ENCODE measurements around the gene CEBPG.

Gene CEBPG

GRCh38 chr19:33373453-33374235, at the start of gene CEBPG:
CEBPG (plus strand) TSS chr19:33373709; CDS start chr19:33379240, 5,531 bp downstream.
- peak; percentile 86 for DNase-seq

GRCh38 chr19:33324628-33325027, 48.9 kb upstream of the CEBPG start:
- DNase-seq: no peak

DNA sequence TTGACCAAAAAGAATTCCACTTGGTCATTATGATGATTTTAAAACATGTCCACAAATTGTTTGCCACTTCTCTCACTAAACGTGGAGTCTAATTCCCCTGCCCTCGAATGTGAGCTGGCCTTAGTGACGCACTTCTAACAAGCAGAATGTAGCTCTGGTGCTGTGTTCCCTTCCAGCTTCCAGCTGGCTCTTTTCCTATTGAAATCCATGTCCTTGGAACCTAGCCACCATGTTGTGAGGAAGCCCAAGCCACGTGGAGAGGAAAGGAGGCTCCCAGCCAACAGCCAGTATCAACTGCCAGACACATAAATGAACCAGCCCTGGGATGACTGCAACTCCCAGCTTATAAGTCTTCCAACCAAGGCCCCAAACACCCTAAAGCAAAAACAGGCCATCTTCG, 47.6 kb upstream of the CEBPG start:
- DNase-seq: no peak

GRCh38 chr19:33329060-33329459, 44.4 kb upstream of the CEBPG start:
- no peak for DNase-seq

DNA sequence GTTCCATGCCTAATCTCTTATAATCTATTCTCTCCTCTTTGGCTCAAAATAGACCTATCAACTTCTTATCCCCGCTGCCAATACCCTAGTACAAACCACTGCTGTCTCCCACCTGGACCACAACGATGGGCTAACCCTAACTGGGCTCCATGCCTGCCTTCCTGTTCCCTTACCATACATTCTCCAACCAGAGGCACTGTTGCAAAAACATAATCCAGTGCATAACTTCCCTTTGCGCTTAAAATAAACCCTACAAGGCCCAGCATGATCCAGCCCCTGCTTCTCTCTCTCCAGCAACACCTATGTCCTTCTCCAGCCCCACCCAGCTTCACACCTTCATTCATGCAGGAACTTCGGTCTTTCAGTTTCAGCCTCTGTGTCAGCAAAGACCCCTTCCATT, 43.8 kb upstream of the CEBPG start:
- no peak for DNase-seq

DNA sequence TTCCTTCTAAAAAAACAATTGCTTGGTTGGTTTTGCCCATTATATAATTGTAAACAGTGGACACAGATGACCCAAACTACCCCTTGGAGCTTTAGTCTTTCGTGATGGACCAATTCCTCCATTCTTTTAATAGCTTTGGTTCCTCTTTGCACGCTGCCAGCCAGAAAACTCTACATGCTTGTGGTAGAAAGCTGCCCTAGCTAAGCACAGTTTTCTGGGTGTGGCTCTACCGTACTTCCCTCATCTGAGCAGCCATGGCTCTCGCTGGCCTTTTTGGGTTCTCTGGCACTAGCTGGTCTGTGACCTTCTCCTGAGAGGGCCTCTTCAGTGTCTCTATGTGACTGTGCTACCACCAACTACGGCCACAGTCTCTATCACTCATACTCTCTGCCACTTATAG, 41.3 kb upstream of the CEBPG start:
- DNase-seq: no peak

DNA sequence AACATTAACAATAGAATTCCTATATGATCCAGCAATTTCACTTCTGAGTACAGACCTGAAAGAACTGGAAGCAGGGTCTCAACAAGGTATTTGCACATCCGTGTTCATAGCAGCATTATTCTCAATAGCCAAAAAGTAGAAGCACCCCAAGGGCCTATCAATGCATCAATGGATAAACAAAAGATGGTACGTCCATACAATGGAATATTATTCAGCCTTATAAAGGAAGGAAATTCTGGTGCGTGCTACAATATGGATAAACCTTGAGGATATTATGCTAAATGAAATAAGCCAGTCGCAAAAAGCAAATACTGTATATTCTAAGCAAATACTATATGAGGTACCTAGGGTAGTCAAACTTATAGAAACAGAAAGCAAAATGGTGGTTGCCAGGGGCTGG, 40.4 kb upstream of the CEBPG start:
- DNase-seq: no peak

DNA sequence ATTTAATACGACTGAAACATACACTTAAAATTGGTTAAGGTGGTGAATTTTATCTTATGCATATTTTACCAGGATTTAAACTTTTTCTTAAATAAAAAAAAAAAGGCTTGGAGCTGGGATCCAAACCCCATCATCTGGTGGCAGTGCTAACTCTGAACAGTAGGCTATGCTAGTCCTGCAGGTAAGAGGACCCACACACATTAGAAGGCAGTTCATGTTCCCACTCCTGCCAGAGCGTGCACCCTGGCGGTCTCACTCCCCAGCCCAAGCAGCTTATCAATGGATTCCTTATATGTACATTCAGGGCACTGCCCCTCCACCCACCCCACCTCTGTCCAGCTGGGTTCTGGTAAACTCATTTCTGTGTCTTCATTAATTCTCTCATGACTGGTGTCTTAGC, 39.9 kb upstream of the CEBPG start:
- no peak for DNase-seq

DNA sequence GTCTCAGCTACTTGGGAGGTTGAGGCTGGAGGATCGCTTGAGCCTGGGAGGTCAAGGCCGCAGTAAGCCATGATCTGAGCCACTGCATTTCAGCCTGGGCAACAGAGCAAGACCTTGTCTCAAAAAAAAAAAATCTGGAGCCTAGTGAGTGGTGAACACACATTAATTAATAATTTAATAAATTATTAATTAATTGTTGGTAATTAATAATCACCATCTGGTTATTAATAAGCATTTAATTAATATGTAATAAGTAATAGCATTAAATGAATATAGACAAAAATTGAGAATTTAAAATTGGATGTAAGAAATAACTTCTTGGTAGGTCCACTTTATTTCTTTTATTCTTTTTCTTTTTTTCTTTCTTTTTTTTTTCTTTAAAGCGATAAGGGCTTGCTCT, 39.2 kb upstream of the CEBPG start:
- no peak for DNase-seq

GRCh38 chr19:33335446-33335845, 38.1 kb upstream of the CEBPG start:
- DNase-seq: no peak

DNA sequence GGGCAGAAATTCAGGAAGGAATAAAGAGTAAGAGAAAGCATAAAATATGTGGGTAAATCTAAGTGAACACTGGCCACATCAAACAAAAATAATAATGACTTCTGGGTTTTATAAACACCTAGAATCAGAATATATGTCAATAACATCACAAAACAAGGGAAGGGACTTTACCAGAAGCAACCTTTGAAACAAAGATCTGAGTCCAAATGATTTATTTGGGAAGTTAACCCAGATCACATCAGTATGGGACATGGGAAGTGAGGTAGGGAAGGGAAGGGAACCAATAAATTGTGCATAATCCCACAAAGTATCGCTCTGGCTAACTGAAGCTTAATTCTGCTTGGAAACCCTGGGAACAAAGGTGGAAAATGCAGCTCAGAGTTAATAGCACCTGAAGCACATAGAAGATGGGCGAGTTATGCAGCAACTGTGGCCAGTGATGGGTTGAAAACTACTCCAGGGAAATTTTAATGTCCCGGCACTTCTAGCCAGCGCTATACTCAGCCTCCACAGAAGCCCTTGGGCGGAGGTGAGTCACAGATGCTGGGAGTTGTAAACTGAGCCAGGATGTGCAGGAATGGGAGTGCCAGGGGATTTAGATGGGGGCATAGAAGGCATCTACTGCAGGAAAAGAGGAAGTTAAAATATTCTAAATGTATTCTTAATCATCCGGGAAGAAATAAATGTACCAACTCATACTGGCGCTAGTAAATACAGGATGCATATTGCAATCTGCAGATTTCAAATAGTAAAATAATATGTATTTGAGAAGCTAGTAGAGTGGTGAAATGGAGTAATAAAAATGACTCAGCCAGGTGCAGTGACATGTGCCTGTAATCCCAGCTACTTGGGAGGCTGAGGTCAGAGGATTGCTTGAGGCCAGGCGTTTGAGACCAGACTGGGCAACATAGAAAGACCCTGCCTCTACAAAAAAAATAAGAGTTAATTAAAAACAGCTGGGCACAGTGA, 34.2 kb upstream of the CEBPG start:
- DNase-seq: no peak

DNA sequence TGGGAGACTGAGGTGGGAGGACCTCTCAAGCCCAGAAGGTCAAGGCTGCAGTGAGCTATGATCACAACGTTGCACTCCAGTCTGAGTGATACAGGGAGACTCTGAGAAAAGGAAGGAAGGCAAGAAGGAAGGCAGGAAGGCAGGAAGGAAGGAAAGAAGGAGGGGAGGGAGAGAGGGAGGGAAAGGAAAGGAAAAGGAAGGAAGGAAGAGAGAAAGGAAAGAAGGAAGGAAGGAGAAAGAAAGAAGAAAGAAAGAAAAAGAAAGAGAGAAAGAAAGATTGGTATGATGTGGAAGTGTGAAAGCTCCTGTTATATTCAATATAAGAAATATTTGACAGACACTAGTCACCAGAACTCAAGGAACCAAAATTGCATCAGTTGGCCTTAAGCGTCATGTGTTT, 32.5 kb upstream of the CEBPG start:
- no peak for DNase-seq

GRCh38 chr19:33343301-33343700, 30.2 kb upstream of the CEBPG start:
- DNase-seq: no peak

DNA sequence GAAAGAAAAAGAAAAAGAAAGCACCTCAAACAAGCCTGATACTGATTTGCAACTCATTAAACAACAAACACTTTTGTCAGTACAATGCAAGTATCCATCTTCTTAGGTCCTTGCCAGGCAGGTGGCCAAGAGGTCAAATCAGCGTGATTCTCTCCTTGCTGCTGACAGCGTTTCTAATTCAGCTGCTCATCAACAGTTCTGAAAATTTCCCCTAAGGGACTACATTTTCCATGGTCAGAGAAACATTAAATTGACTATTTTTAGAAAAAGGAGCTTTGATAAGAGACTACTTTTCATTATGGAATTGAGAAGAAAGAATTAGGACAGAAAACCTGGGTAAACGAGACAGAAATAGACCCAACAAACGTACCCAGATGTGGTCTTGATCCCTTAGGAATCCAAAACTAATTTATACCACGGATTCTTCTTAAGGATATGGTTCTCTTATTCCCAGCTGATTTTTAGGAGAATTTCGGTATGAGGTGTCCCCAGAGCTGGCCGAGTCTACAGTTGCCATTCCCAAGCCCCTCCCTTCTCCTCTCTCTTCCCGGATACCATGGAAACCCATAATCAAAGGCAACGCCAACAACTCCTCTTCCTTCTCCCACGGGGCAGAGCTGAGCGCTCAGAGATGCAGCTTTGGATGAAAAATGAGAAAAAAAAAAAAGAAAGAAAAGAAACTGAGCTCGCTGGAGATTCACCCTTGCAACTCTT, 29.5 kb upstream of the CEBPG start:
- no peak for DNase-seq

DNA sequence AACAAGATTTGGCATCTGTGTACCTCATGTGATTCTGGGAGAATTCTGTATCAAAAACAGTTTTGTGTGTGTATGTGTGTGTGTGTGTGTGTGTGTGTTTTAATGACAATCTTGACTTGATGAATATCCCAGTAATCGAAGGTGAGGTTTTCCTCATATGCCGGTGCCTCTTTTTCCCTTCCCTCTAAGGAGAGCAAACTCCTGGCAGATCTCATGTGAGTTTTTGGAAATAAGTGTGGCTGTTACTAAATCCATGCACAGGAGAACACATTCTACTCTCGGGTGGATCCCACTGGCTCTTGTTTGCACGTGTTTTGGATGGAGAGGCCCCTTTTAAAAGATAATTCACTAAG, 29.0 kb upstream of the CEBPG start:
- DNase-seq: no peak

DNA sequence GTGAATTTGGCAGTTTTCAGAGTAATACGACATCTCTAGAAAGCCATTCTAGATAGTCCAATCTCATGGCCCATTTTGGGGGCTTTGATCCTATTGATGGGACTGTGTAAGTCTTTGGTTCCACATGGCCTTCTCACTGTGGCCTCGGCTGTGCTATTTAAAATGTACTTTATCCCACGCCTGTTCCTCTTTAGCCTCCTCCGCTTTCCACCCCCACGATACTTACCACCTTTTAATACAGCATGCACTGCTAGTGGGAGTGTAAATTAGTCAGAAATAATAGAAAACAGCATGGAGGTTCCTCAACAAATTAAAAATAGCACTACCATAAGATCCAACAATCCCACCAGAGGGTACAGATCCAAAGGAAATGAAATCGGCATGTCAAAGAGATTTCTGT, 28.3 kb upstream of the CEBPG start:
- DNase-seq: no peak

DNA sequence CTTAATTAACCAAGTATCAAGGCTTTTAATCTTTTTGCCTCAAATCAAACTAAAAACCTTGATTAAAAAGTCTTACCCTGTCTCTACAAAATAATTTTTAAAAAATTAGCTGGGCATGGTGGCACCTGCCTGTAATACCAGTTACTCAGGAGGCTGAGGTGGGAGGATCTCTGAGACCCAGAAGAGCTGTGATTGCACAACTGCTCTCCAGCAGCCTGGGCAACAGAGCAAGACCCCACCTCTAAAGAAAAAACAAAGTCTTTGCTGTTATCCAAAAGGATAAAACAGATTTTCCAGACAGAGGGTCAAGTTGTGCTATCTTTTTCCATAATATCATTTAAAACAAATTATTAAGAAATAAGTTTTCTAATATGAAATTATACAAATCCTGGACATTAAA, 26.8 kb upstream of the CEBPG start:
- no peak for DNase-seq

DNA sequence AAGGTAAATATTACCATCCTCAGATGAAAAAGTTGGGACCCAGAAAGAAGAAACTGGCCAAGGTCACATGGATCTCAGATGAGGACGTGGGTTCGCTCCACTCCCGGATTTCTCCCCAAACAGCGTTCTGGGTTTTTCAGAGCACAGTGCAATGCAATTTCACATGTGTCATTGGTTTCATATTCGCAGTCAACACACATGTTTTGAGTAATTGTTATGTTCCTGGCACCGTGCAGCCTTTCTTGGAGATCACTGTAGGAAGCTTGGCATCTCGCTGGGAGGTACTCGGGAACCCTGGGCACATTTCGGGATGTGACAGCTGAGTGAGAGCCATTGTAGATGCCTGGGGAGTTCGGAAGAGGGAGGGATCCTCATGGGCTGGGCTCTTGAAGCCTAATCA, 26.2 kb upstream of the CEBPG start:
- no peak for DNase-seq

DNA sequence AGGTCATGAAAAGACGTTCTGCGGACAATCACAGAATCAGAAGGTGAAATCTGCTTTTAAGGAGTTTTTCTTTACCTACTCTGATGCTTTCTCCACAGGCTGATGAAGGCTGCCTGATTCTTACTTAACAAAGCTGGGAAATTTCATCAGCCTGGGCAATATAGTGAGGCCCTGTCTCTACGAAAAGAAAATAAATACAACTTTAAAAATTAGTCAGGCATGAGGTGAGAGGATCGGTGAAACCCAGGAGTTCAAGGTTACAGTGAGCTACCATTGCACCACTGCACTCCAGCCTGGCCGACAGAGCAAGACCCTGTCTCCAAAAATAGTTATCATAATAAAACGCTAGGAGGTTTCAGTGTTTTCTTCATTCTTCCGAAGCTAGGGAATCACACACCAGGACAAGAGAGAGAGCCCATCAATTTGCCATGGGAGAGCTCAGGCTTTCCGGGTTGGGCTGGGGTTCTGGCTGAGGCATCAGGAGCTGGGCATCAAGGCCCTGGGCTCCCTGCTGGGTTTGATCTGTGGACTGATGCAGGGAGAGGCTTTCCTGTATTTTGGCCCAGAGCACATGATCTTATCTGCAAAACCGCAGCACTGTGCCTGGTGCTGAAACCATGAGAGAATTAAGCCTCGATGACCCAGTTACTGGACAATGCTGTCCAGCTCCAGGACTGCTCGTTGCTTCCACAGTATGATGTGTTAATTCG, 25.1 kb upstream of the CEBPG start:
- no peak for DNase-seq

GRCh38 chr19:33349319-33350289, 23.9 kb upstream of the CEBPG start:
- DNase-seq: no peak

DNA sequence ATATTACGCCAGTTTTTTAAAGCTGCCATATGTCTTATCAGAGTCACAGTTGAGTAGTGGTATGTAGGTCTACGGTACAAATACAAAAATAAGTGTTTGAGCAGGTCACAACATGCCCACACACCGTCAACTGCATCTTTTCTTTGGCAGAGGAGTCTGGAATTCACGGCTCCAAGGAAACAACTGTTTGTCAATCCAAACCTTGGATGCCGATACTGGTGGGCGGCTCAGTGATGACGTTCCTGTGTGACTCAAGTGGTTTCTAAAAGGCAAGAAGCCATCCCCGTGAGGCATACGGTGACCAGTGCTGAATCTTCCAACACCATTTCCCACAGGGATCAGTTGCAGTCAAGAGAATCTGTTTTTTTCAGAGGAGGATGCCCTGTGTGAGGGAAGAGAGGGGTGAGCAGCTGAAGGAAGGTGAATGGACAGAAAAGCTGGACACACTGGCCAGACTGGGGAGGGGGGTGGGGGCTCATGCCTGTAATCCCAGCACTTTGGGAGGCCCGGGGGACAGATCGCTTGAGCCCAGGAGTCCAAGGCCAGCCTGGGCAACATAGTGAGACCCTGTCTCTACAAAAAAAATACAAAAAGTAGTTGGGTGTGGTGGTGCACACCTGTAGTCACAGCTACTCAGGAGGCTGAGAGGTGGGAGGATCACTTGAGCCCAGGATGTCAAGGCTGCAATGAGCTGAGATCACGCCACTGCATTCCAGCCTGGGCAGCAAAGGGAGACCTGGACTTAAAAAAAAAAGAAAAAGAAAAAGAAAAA, 22.8 kb upstream of the CEBPG start:
- no peak for DNase-seq

Data from hematopoietic multipotent progenitor cell treated with erythropoietin and hydrocortisone succinate and interleukin-3 and kit ligand, for 8 days (in vitro differentiated cells).